NT2/D1 (cell line): ENCODE results near the gene OPCML.

Source experiments
- SUZ12 ChIP-seq: IDR thresholded peaks from 2 replicates; pipeline ENCODE4 v1.6.1; 2011; ENCODE audit not compliant: insufficient read length, insufficient read depth; ENCODE audit errors: extremely low read depth
- YY1 ChIP-seq: IDR thresholded peaks from 2 replicates; pipeline ENCODE4 v1.6.1; 2011; ENCODE audit not compliant: insufficient read length, insufficient read depth
- ZNF274 ChIP-seq: IDR thresholded peaks from 2 replicates; pipeline ENCODE4 v1.6.1; 2011; ENCODE audit warnings: mild to moderate bottlenecking, low read depth, low read length

- no peak for TF ChIP-seq ZNF274
- TF ChIP-seq YY1 = no peak
- TF ChIP-seq SUZ12 = no peak
Measured at GRCh38 chr11:132771746-132772145, 760.6 kb downstream of the OPCML start.
